Activated CD4-positive, alpha-beta T cell treated with anti-CD3 and anti-CD28 coated beads for 36 hours (primary cell): Measurements from ENCODE around the gene TBC1D17. TPM values are rescaled to one million over a fixed set of nuclear protein-coding genes. Genes with fewer than 3 reads are reported as not detected.

Experiments used
- ATAC-seq: fragments of 200-7000 bp; cut with Tn5 transposase; one replicate; pipeline ENCODE4 v1.10.0; 2021; ENCODE audit warnings: mild to moderate bottlenecking, moderate library complexity
- CTCF ChIA-PET: fragments of 350-600 bp; sonication (Branson Sonifier 250); formaldehyde crosslinking; loops from one replicate; lab custom pipeline; 2021; ENCODE audit warnings: antibody characterized with exemption; lab: Charles Lee
- POLR2A ChIA-PET: fragments of 350-600 bp; sonication (Branson Sonifier 250); formaldehyde crosslinking; loops from one replicate; lab custom pipeline; 2021; ENCODE audit warnings: antibody characterized with exemption, inconsistent platforms; lab: Charles Lee
- DNase-seq: peaks from one replicate; pipeline ENCODE4 v3.0.0-alpha.2; 2020
- H3K27ac Mint-ChIP-seq: one replicate; pipeline ENCODE4 v1.8.0; 2021; ENCODE audit warnings: mixed read lengths
- H3K27me3 Mint-ChIP-seq: one replicate; pipeline ENCODE4 v1.8.0; 2021; ENCODE audit warnings: mixed read lengths
- H3K36me3 Mint-ChIP-seq: one replicate; pipeline ENCODE4 v1.8.0; 2021; ENCODE audit warnings: low read depth, mixed read lengths
- H3K4me1 Mint-ChIP-seq: one replicate; pipeline ENCODE4 v1.8.0; 2021; ENCODE audit warnings: mixed read lengths
- H3K4me3 Mint-ChIP-seq: one replicate; pipeline ENCODE4 v1.8.0; 2021; ENCODE audit warnings: mild to moderate bottlenecking, moderate library complexity, mixed read lengths
- H3K9me3 Mint-ChIP-seq: one replicate; pipeline ENCODE4 v1.8.0; 2021; ENCODE audit warnings: low read depth, mixed read lengths
- intact Hi-C, 2 experiments: fragments of 100-400 bp; cut with DNase I in 1 of 2; cut with micrococcal nuclease in 1 of 2; formaldehyde crosslinking; loops; one replicate each; pipeline versions ENCODE4 v1.14.2 to v1.15.1; 2022 to 2024; cut with DNase I, micrococcal nuclease
- total RNA-seq, 2 experiments: library from RNA; stranded (reverse); gene quantifications; one replicate each; pipeline ENCODE4 v1.2.3, GENCODE V29; 2021

TBC1D17 gene
- total RNA-seq, 2 experiments from 2014 or later = 29.1 to 29.6 TPM

DNA sequence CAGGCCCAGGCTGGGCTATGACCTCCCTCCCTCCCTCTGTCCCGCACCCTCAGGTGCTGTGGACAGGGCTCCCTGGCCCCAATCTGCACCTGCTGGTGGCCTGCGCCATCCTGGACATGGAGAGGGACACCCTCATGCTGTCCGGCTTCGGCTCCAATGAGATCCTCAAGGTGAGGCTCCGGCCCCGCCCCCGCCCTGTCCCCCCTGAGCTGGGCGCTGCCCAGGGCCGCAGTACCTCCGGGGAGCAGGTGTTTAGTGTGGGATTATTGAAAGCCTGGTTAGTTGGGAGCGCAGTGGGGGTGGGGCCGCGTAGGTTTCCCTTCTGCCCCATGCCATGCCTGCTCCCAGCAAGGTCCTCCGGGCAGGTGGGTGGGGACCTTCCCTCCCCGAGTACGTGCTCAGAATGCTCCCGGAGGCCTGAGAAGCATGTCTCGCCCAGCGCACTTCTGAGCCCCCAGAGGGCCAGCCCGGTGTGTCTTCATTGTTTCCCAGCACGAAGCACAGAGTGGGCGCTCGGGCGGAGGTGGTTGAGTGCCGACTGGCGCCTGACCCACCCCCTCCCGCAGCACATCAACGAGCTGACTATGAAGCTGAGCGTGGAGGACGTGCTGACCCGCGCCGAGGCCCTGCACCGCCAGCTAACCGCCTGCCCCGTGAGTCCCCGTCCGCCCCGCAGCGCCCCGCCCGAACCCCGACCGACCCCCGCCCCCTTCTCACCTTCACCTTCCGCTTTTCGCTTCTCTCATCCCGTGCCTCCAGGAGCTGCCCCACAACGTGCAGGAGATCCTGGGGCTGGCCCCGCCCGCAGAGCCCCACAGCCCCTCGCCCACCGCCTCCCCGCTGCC, 10.4 kb downstream of the TBC1D17 start:
- ChIA-PET POLR2A (no interaction called here), CTCF (interaction anchor here (0.5 to 0.8 kb wide), 2 partner anchors 79 to 127 kb away, joined by 3 read pairs; no protein-coding TSS in a partner anchor)
- ATAC-seq (no peak), DNase-seq (peak; percentile 24)
- Mint-ChIP-seq H3K27me3 (no peaks in the 10 kb centered on the region), H3K4me3 (no peak overlapping the region), H3K9me3 (no peaks in the 10 kb centered on the region), H3K27ac (no peak overlapping the region), H3K4me1 (peaks cover 8% of the 10 kb centered on the region), H3K36me3 (peaks cover 28% of the 10 kb centered on the region)
- intact Hi-C loops = no loop called here

GRCh38 chr19:49888510-49888824, 11.0 kb downstream of the TBC1D17 start:
- no peak overlapping the region for H3K4me3 Mint-ChIP-seq
- ATAC-seq (no peak), DNase-seq (no peak)
- peaks cover 10% of the 10 kb centered on the region for H3K4me1 Mint-ChIP-seq
- H3K27ac Mint-ChIP-seq = no peak overlapping the region
- intact Hi-C loops = no loop called here
- no peaks in the 10 kb centered on the region for H3K9me3 Mint-ChIP-seq
- H3K27me3 Mint-ChIP-seq = no peaks in the 10 kb centered on the region
- H3K36me3 Mint-ChIP-seq = peaks cover 24% of the 10 kb centered on the region
- ChIA-PET POLR2A (interaction anchor here (1.6 kb wide), 1 partner anchor 12 kb away, joined by 4 read pairs; the partner anchor contains the start of genes AKT1S1 and TBC1D17), CTCF (interaction anchor here (0.8 kb wide), 2 partner anchors 22 to 79 kb away, joined by 3 to 4 read pairs; no protein-coding TSS in a partner anchor)

DNA sequence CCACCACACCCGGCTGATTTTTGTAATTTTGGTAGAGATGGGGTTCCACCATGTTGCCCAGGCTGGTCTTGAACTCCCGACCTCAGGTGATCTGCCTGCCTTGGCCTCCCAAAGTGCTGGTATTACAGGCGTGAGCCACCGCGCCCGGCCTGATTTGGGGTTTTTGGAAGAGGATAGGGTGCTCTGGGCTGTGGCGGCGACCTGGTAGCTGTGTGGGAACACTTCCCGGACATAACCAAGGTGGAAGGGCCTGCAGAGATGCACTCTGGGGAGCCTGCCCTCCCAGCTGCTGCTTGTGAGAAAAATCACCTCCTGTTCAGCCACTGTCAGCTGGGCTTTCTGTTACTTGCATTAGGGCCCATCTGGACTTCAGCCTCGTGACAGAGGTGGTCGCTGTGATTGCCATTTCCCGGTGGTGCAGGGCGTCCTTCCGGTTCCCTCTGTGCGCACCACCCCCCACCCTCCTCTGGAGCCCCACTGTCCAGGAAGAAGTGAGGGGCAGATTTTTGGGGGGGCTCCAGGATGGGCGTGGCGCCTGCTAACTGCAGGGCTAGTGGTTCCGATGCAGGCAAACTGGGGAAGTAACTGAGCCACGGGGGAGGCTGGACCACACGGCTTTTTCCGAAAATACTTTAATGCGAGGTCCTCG, 11.7 kb downstream of the TBC1D17 start:
- CTCF ChIA-PET = interaction anchor here (0.8 to 1.0 kb wide), 2 partner anchors 21 to 25 kb away, joined by 3 to 4 read pairs; no protein-coding TSS in a partner anchor
- peaks cover 12% of the 10 kb centered on the region for H3K4me1 Mint-ChIP-seq
- intact Hi-C loops = no loop called here
- H3K4me3 Mint-ChIP-seq = no peak overlapping the region
- no peak overlapping the region for H3K27ac Mint-ChIP-seq
- POLR2A ChIA-PET = interaction anchor here (1.6 kb wide), 1 partner anchor 12 kb away, joined by 4 read pairs; the partner anchor contains the start of genes AKT1S1 and TBC1D17
- no peaks in the 10 kb centered on the region for H3K27me3 Mint-ChIP-seq
- no peaks in the 10 kb centered on the region for H3K9me3 Mint-ChIP-seq
- DNase-seq (no peak), ATAC-seq (no peak)
- H3K36me3 Mint-ChIP-seq = peaks cover 20% of the 10 kb centered on the region

GRCh38 chr19:49889687-49890348, 12.3 kb downstream of the TBC1D17 start:
- H3K36me3 Mint-ChIP-seq = peaks cover 15% of the 10 kb centered on the region
- intact Hi-C loops = loop anchor here (1.0 to 5.0 kb wide), 7 partner anchors 12 to 40 kb away; partner anchors contain the start of genes AKT1S1 (in 1 of the 2), ATF5 (in 1 of the 2), NUP62 (in 1 of the 2) and PNKP (in 1 of the 2)
- H3K4me3 Mint-ChIP-seq = peak overlapping the region; percentile 69
- H3K9me3 Mint-ChIP-seq = no peaks in the 10 kb centered on the region
- no peaks in the 10 kb centered on the region for H3K27me3 Mint-ChIP-seq
- ChIA-PET POLR2A (interaction anchor here (1.6 kb wide), 1 partner anchor 13 kb away, joined by 4 read pairs; the partner anchor contains the start of genes AKT1S1 and TBC1D17), CTCF (interaction anchor here (0.6 to 1.2 kb wide), 5 partner anchors 24 to 201 kb away, joined by 3 to 4 read pairs (median 3); no protein-coding TSS in a partner anchor)
- H3K4me1 Mint-ChIP-seq = peaks cover 16% of the 10 kb centered on the region
- ATAC-seq (peak; percentile 61), DNase-seq (peak; percentile 89)
- peak overlapping the region; percentile 70 for H3K27ac Mint-ChIP-seq

DNA sequence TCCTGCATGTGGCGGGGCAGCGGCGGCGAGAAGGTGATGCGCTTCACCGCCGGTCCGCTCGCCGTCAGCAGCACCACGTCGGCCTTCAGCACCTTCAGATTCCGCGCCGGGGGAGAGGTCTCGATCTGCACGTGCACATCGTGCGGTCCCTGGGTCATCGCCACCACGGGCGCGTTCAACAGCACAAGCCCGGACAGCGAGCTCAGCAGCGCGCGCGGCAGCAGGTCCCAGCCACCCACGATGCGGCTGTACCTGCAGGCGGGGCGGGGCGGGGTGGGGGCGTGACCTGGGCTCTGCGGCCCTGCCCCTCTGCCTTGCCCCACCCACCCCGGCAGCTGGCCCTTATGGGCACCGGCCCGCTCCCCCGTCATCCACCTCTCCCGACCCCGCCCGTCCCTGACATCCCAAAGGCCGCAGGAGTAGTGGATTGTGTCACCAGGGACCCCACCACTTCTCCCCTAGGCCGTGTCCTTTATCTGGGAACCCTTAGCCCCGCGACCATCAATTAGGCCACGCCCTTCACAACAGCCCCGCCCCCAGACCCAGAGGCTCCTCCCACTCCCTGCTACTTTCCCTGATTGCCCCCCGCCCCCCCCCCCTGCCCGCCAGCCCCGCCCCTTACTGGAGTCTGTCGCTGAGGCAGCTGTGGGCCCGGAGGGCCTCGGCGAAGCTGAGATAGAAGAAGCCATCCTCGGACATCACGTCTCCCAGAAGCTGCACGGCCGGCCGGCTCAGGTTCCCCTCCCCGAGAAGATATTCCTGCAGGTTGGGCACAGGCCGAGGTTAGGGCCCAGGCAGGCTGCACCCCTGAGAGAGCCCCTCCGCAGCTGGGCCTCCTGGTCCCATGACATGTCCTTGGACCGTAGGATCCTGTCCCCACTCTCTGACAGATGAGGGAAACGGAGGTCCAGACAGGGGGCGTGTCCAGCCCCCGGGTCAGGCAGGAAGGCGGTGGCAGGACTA, 13.1 kb downstream of the TBC1D17 start:
- H3K27ac Mint-ChIP-seq = peak overlapping the region; percentile 70
- ChIA-PET CTCF (interaction anchor here (0.6 to 1.5 kb wide), 6 partner anchors 14 to 202 kb away, joined by 3 to 4 read pairs (median 3); partner anchors contain the start of genes AKT1S1 and TBC1D17), POLR2A (interaction anchor here (1.3 kb wide), 1 partner anchor 39 kb away, joined by 3 read pairs; no protein-coding TSS in a partner anchor)
- DNase-seq (peak; percentile 85), ATAC-seq (peak; percentile 68)
- no peaks in the 10 kb centered on the region for H3K27me3 Mint-ChIP-seq
- peaks cover 24% of the 10 kb centered on the region for H3K4me1 Mint-ChIP-seq
- intact Hi-C loops = loop anchor here (1.0 to 5.0 kb wide), 7 partner anchors 12 to 40 kb away; partner anchors contain the start of genes AKT1S1 (in 1 of the 2), ATF5 (in 1 of the 2), NUP62 (in 1 of the 2) and PNKP (in 1 of the 2)
- H3K9me3 Mint-ChIP-seq = no peaks in the 10 kb centered on the region
- peaks cover 13% of the 10 kb centered on the region for H3K36me3 Mint-ChIP-seq
- peak overlapping the region; percentile 69 for H3K4me3 Mint-ChIP-seq

- ChIA-PET CTCF (interaction anchor here (1.5 kb wide), 1 partner anchor 15 kb away, joined by 4 read pairs; the partner anchor contains the start of genes AKT1S1 and TBC1D17), POLR2A (interaction anchor here (1.3 kb wide), 1 partner anchor 39 kb away, joined by 3 read pairs; no protein-coding TSS in a partner anchor)
- peaks cover 31% of the 10 kb centered on the region for H3K4me1 Mint-ChIP-seq
- H3K4me3 Mint-ChIP-seq = peak overlapping the region; percentile 8
- peaks cover 13% of the 10 kb centered on the region for H3K36me3 Mint-ChIP-seq
- H3K27me3 Mint-ChIP-seq = no peaks in the 10 kb centered on the region
- intact Hi-C loops = loop anchor here in 1 of 2 experiments (5.0 kb wide), 1 partner anchor 36 kb away; the partner anchor contains the start of genes ATF5 and NUP62
- ATAC-seq (no peak), DNase-seq (no peak)
- no peaks in the 10 kb centered on the region for H3K9me3 Mint-ChIP-seq
- no peak overlapping the region for H3K27ac Mint-ChIP-seq
These were observed 13.9 kb downstream of the TBC1D17 start for GRCh38 chr19:49891393-49891792.

DNA sequence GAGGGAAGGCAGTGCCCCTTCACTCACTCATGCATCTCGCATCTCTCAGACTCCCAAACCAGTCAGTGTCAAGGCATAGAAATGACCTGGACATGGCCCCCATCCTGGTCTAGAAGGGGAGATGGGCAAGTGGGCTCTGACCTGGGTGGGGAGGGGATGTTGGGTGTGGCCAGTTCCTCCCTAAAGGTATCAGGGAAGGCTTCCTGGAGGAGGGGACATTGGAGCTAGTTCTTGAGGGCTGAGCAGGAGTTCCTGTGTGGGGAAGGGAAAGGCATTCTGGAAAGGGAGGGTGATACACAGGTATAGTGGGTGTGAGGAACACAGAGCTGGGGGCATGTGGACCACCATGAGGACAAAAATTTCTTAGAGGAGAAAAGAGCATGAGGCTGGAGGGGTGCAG, 15.2 kb downstream of the TBC1D17 start:
- Mint-ChIP-seq H3K4me3 (peak overlapping the region; percentile 37), H3K9me3 (no peaks in the 10 kb centered on the region), H3K4me1 (peaks cover 44% of the 10 kb centered on the region), H3K36me3 (peaks cover 13% of the 10 kb centered on the region), H3K27ac (no peak overlapping the region), H3K27me3 (no peaks in the 10 kb centered on the region)
- POLR2A ChIA-PET = no interaction called here
- intact Hi-C loops = loop anchor here in 1 of 2 experiments (5.0 kb wide), 1 partner anchor 35 kb away; the partner anchor contains the start of genes ATF5 and NUP62
- ATAC-seq (no peak), DNase-seq (no peak)
- CTCF ChIA-PET = interaction anchor here (0.7 kb wide), 1 partner anchor 35 kb away, joined by 3 read pairs; no protein-coding TSS in a partner anchor

- H3K4me3 Mint-ChIP-seq = peak overlapping the region; percentile 70
- ChIA-PET CTCF (interaction anchor here (1.3 kb wide), 1 partner anchor 17 kb away, joined by 3 read pairs; the partner anchor contains the start of genes AKT1S1 and TBC1D17), POLR2A (interaction anchor here (1.2 kb wide), 1 partner anchor 36 kb away, joined by 3 read pairs; the partner anchor contains the start of gene NUP62)
- peak; percentile 32 for DNase-seq
- peaks cover 55% of the 10 kb centered on the region for H3K4me1 Mint-ChIP-seq
- H3K36me3 Mint-ChIP-seq = peaks cover 8% of the 10 kb centered on the region
- no peaks in the 10 kb centered on the region for H3K27me3 Mint-ChIP-seq
- no peak for ATAC-seq
- peak overlapping the region; percentile 80 for H3K27ac Mint-ChIP-seq
- intact Hi-C loops = loop anchor here in 1 of 2 experiments (5.0 kb wide), 1 partner anchor 33 kb away; the partner anchor contains the start of genes ATF5 and NUP62
- H3K9me3 Mint-ChIP-seq = no peaks in the 10 kb centered on the region
These were observed 16.6 kb downstream of the TBC1D17 start for GRCh38 chr19:49894011-49894664.
